SH-SY5Y (cell line): ENCODE results near the gene SMIM24.

Source experiments
- GATA2 ChIP-seq: IDR thresholded peaks from 2 replicates; pipeline ENCODE4 v1.6.1; 2011; ENCODE audit warnings: mild to moderate bottlenecking, low read depth, low read length
- GATA3 ChIP-seq: IDR thresholded peaks from 2 replicates; pipeline ENCODE4 v1.6.1; 2011; ENCODE audit warnings: low read depth, mild to moderate bottlenecking, low read length, moderate library complexity

- TF ChIP-seq GATA2 (no peak), GATA3 (no peak)
Observed at GRCh38 chr19:3492919-3493318, 12.6 kb upstream of the SMIM24 start.
